ENCODE measurements around the gene STK10. TPM values are rescaled to one million over a fixed set of nuclear protein-coding genes. Genes with fewer than 3 reads are reported as not detected.

Gene STK10
- total RNA-seq, 1 donor from 2014 or later = 60.2 TPM

GRCh38 chr5:172048539-172049101 is 139.4 kb downstream of the STK10 start:
- Histone ChIP-seq H3K4me3 (ENCODE audit: insufficient read depth, low read depth, low read length) (no peak overlapping the region), H3K27ac (ENCODE audit: low read depth, low read length) (no peak overlapping the region), H3K79me2 (ENCODE audit: insufficient read depth, low read length) (no peaks in the 10 kb centered on the region), H3K9me3 (ENCODE audit: insufficient read depth, low read depth, low read length) (no peaks in the 10 kb centered on the region), H4K20me1 (ENCODE audit: insufficient read depth, low read length) (peaks cover 30% of the 10 kb centered on the region), H3K27me3 (ENCODE audit: insufficient read depth, low read length) (no peaks in the 10 kb centered on the region), H3K36me3 (ENCODE audit: insufficient read depth, low read length) (peaks cover 5% of the 10 kb centered on the region), H3K4me2 (ENCODE audit: low read length) (peak overlapping the region; percentile 28), H3K4me1 (ENCODE audit: insufficient read depth, low read length) (peaks cover 20% of the 10 kb centered on the region), H3K9ac (ENCODE audit: low read length) (no peak overlapping the region), H2AFZ (ENCODE audit: low read depth, low read length) (no peak overlapping the region)
- Mint-ChIP-seq H3K27me3 (ENCODE audit: low read depth, unreplicated experiment) (no peaks in the 10 kb centered on the region), H3K36me3 (ENCODE audit: low read depth, unreplicated experiment) (peaks cover 42% of the 10 kb centered on the region), H3K4me1 (ENCODE audit: low read depth, unreplicated experiment) (peaks cover 11% of the 10 kb centered on the region), H3K4me3 (ENCODE audit: unreplicated experiment) (peak overlapping the region; percentile 60), H3K27ac (ENCODE audit: unreplicated experiment) (peak overlapping the region; percentile 80), H3K9me3 (ENCODE audit: unreplicated experiment) (no peaks in the 10 kb centered on the region)
- DNase-seq (ENCODE audit: low read depth) = peak; percentile 29
- no peak for FAIRE-seq
- TF ChIP-seq CTCF (IDR thresholded peaks at IDR 0.05; ENCODE audit: insufficient read depth, low read depth, low read length) = no peak
- no peak for TF ChIP-seq EZH2 (IDR thresholded peaks at IDR 0.05; ENCODE audit: insufficient read depth, low read length)

DNA sequence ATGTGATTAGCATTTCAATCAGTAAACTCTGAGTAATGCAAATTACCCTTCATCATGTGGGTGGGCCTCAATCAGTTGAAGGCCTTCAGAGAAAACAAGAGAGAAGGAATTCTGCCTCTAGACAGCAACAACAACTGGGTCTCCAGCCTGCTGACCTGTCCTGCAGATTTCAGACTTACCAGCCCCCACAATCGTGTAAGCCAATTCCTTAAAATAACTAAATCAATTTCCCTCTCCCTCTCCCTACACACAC is 139.9 kb downstream of the STK10 start:
- H3K36me3 Mint-ChIP-seq (ENCODE audit: low read depth, unreplicated experiment) = peaks cover 42% of the 10 kb centered on the region
- DNase-seq (ENCODE audit: low read depth) (no peak), FAIRE-seq (no peak)

More for the DNA sequence above, 139.9 kb downstream of the STK10 start:
- H3K4me3 ChIP-seq (ENCODE audit: insufficient read depth, low read depth, low read length) = no peak overlapping the region
- Mint-ChIP-seq H3K4me3 (ENCODE audit: unreplicated experiment) (no peak overlapping the region), H3K9me3 (ENCODE audit: unreplicated experiment) (no peaks in the 10 kb centered on the region), H3K27me3 (ENCODE audit: low read depth, unreplicated experiment) (no peaks in the 10 kb centered on the region), H3K27ac (ENCODE audit: unreplicated experiment) (no peak overlapping the region), H3K4me1 (ENCODE audit: low read depth, unreplicated experiment) (peaks cover 11% of the 10 kb centered on the region)
- no peak overlapping the region for H3K27ac ChIP-seq (ENCODE audit: low read depth, low read length)
- no peaks in the 10 kb centered on the region for H3K79me2 ChIP-seq (ENCODE audit: insufficient read depth, low read length)
- H3K4me2 ChIP-seq (ENCODE audit: low read length) = peak overlapping the region; percentile 28
- H3K36me3 ChIP-seq (ENCODE audit: insufficient read depth, low read length) = peaks cover 5% of the 10 kb centered on the region
- no peaks in the 10 kb centered on the region for H3K27me3 ChIP-seq (ENCODE audit: insufficient read depth, low read length)
- peaks cover 20% of the 10 kb centered on the region for H3K4me1 ChIP-seq (ENCODE audit: insufficient read depth, low read length)
- H3K9me3 ChIP-seq (ENCODE audit: insufficient read depth, low read depth, low read length) = no peaks in the 10 kb centered on the region
- no peak overlapping the region for H2AFZ ChIP-seq (ENCODE audit: low read depth, low read length)
- TF ChIP-seq CTCF (IDR thresholded peaks at IDR 0.05; ENCODE audit: insufficient read depth, low read depth, low read length) = no peak
- no peak overlapping the region for H3K9ac ChIP-seq (ENCODE audit: low read length)
- peaks cover 30% of the 10 kb centered on the region for H4K20me1 ChIP-seq (ENCODE audit: insufficient read depth, low read length)
